H9 (cell line): Measurements from ENCODE around the gene ACSL6. TPM values are rescaled to one million over a fixed set of nuclear protein-coding genes. Genes with fewer than 3 reads are reported as not detected.
A peak's percentile ranks its signal among the peaks of the same experiment; 100 is the strongest.

Experiments used
- DNase-seq: peaks from one replicate; pipeline ENCODE4 v3.0.0-alpha.2; 2017
- H2AFZ ChIP-seq: one replicate; pipeline ENCODE4 v1.6.1; 2013; ENCODE audit warnings: mild to moderate bottlenecking, low read length, control low read depth, moderate library complexity
- H2AK5ac ChIP-seq: 2 replicates; pipeline ENCODE4 v1.6.1; 2013; ENCODE audit warnings: low read length, control low read depth, mixed read lengths; ENCODE audit not compliant: insufficient read length
- H2BK120ac ChIP-seq: one replicate; pipeline ENCODE4 v1.6.1; 2013; ENCODE audit warnings: low read depth, mild to moderate bottlenecking, low read length, control low read depth, inconsistent platforms; ENCODE audit not compliant: poor library complexity, severe bottlenecking
- H2BK12ac ChIP-seq: 2 replicates; pipeline ENCODE4 v1.6.1; 2013; ENCODE audit warnings: low read length, control low read depth, mixed read lengths, low read depth; ENCODE audit not compliant: insufficient read length
- H2BK15ac ChIP-seq: 2 replicates; pipeline ENCODE4 v1.6.1; 2013; ENCODE audit warnings: low read depth, low read length, control low read depth
- H2BK20ac ChIP-seq: one replicate; pipeline ENCODE4 v1.6.1; 2013; ENCODE audit warnings: low read depth, mild to moderate bottlenecking, low read length, control low read depth, inconsistent platforms; ENCODE audit not compliant: poor library complexity, severe bottlenecking
- H2BK5ac ChIP-seq: 2 replicates; pipeline ENCODE4 v1.6.1; 2013; ENCODE audit warnings: low read length, control low read depth, mixed read lengths; ENCODE audit not compliant: insufficient read length
- H3K14ac ChIP-seq: 2 replicates; pipeline ENCODE4 v1.6.1; 2013; ENCODE audit warnings: low read length, control low read depth; ENCODE audit not compliant: insufficient read depth
- H3K18ac ChIP-seq: 2 replicates; pipeline ENCODE4 v1.6.1; 2013; ENCODE audit warnings: low read depth, mild to moderate bottlenecking, mixed read lengths, low read length, control low read depth; ENCODE audit not compliant: insufficient read length
- H3K23ac ChIP-seq: 2 replicates; pipeline ENCODE4 v1.6.1; 2013; ENCODE audit warnings: low read length, control low read depth, mixed read lengths, low read depth; ENCODE audit not compliant: insufficient read length
- H3K23me2 ChIP-seq: 2 replicates; pipeline ENCODE4 v1.6.1; 2013; ENCODE audit warnings: low read depth, mild to moderate bottlenecking, mixed read lengths, low read length, control low read depth; ENCODE audit not compliant: insufficient read length, poor library complexity, severe bottlenecking
- H3K27ac ChIP-seq: 2 replicates; pipeline ENCODE4 v1.5.1; 2013; ENCODE audit warnings: low read length, control low read depth, mixed read lengths, low read depth; ENCODE audit not compliant: insufficient read length
- H3K27me3 ChIP-seq: 2 replicates; pipeline ENCODE4 v1.6.1; 2013; ENCODE audit warnings: low read length, control low read depth, inconsistent platforms; ENCODE audit not compliant: insufficient read depth
- H3K4ac ChIP-seq: 2 replicates; pipeline ENCODE4 v1.6.1; 2013; ENCODE audit warnings: low read depth, mild to moderate bottlenecking, control low read depth, inconsistent platforms, low read length, moderate library complexity
- H3K4me1 ChIP-seq: 2 replicates; pipeline ENCODE4 v1.6.1; 2013; ENCODE audit warnings: low read length, control low read depth, inconsistent platforms; ENCODE audit not compliant: insufficient read depth
- H3K4me2 ChIP-seq: 2 replicates; pipeline ENCODE4 v1.6.1; 2013; ENCODE audit warnings: low read length, control low read depth, mixed read lengths; ENCODE audit not compliant: insufficient read length, insufficient read depth
- H3K56ac ChIP-seq: 2 replicates; pipeline ENCODE4 v1.6.1; 2013; ENCODE audit warnings: low read depth, mild to moderate bottlenecking, mixed read lengths, low read length, control low read depth; ENCODE audit not compliant: insufficient read length
- H3K79me1 ChIP-seq: 2 replicates; pipeline ENCODE4 v1.6.1; 2013; ENCODE audit warnings: low read depth, mild to moderate bottlenecking, moderate library complexity, low read length, control low read depth, inconsistent platforms; ENCODE audit not compliant: insufficient read depth, poor library complexity, severe bottlenecking
- H3K79me2 ChIP-seq: 2 replicates; pipeline ENCODE4 v1.6.1; 2013; ENCODE audit warnings: low read length, control low read depth, inconsistent platforms; ENCODE audit not compliant: insufficient read depth
- H3K9ac ChIP-seq: 2 replicates; pipeline ENCODE4 v1.6.1; 2013; ENCODE audit warnings: low read length, control low read depth, mixed read lengths; ENCODE audit not compliant: insufficient read length; ENCODE audit errors: extremely low read depth
- H3K9me3 ChIP-seq: one replicate; pipeline ENCODE4 v1.6.1; 2013; ENCODE audit warnings: low read depth, low read length, inconsistent platforms; ENCODE audit not compliant: control insufficient read depth
- H3T11ph ChIP-seq: one replicate; pipeline ENCODE4 v1.6.1; 2013; ENCODE audit warnings: mild to moderate bottlenecking, low read length, control low read depth, inconsistent platforms
- H4K20me1 ChIP-seq: one replicate; pipeline ENCODE4 v1.6.1; 2013; ENCODE audit not compliant: control insufficient read depth, insufficient read length, insufficient read depth
- H4K5ac ChIP-seq: 2 replicates; pipeline ENCODE4 v1.6.1; 2013; ENCODE audit warnings: low read depth, mild to moderate bottlenecking, mixed read lengths, low read length, control low read depth; ENCODE audit not compliant: insufficient read length
- H4K8ac ChIP-seq: replicated peaks from 2 replicates; pipeline ENCODE4 v1.6.1; 2013; ENCODE audit warnings: low read length, control low read depth, mixed read lengths, low read depth; ENCODE audit not compliant: insufficient read length
- H4K91ac ChIP-seq: 2 replicates; pipeline ENCODE4 v1.6.1; 2013; ENCODE audit warnings: low read depth, mild to moderate bottlenecking, moderate library complexity, mixed read lengths, low read length, control low read depth; ENCODE audit not compliant: insufficient read length
- H3K27ac Mint-ChIP-seq, 3 experiments: 2 replicates in 2 of 3; 3 replicates in 1 of 3; pipeline ENCODE4 v1.8.0; 2020 to 2021; ENCODE audit warnings: mixed read lengths in 3 of 3, mild to moderate bottlenecking in 1 of 3, moderate library complexity in 1 of 3
- H3K27me3 Mint-ChIP-seq: 2 replicates; pipeline ENCODE4 v1.8.0; 2021; ENCODE audit warnings: low read depth, mild to moderate bottlenecking, moderate library complexity, mixed read lengths
- H3K36me3 Mint-ChIP-seq, 3 experiments: 2 replicates in 2 of 3; 3 replicates in 1 of 3; pipeline ENCODE4 v1.8.0; 2020 to 2021; ENCODE audit warnings: low read depth in 3 of 3, mixed read lengths in 3 of 3; ENCODE audit not compliant: insufficient read depth in 1 of 3
- H3K4me1 Mint-ChIP-seq, 2 experiments: 2 replicates each; pipeline ENCODE4 v1.8.0; 2020; ENCODE audit warnings: mixed read lengths in 2 of 2
- H3K4me3 Mint-ChIP-seq, 2 experiments: 2 replicates in 1 of 2; 3 replicates in 1 of 2; pipeline ENCODE4 v1.8.0; 2020 to 2021; ENCODE audit warnings: mild to moderate bottlenecking in 2 of 2, mixed read lengths in 2 of 2, moderate library complexity in 1 of 2
- H3K9me3 Mint-ChIP-seq, 2 experiments: 2 replicates in 1 of 2; 3 replicates in 1 of 2; pipeline ENCODE4 v1.8.0; 2020; ENCODE audit warnings: mild to moderate bottlenecking in 2 of 2, mixed read lengths in 2 of 2, moderate library complexity in 1 of 2
- WGBS: extraction: QIAGEN DNeasy Blood & Tissue Kit; methylation state at CpG from one replicate; pipeline ENCODE4 v1.1.7; 2013; ENCODE audit warnings: missing lambda C conversion rate, low lambda C conversion rate, mixed read lengths; ENCODE audit not compliant: insufficient read length; ENCODE audit errors: extremely low coverage; 5-methylcytosine and 5-hydroxymethylcytosine counted together
- total RNA-seq: library from RNA; stranded (reverse); gene quantifications from 2 replicates; pipeline ENCODE4 v1.2.1, GENCODE V29; 2021
- TF ChIP-seq, protein P1 (sequence below): fragments of 200-600 bp; sonication (generic); conservative IDR thresholded peaks from 3 replicates; pipeline ENCODE4 v1.8.0; 2021; ENCODE audit warnings: antibody characterized with exemption, mild to moderate bottlenecking

ACSL6 gene
- total RNA-seq, 1 experiment from 2014 or later: 1.6 TPM

DNA sequence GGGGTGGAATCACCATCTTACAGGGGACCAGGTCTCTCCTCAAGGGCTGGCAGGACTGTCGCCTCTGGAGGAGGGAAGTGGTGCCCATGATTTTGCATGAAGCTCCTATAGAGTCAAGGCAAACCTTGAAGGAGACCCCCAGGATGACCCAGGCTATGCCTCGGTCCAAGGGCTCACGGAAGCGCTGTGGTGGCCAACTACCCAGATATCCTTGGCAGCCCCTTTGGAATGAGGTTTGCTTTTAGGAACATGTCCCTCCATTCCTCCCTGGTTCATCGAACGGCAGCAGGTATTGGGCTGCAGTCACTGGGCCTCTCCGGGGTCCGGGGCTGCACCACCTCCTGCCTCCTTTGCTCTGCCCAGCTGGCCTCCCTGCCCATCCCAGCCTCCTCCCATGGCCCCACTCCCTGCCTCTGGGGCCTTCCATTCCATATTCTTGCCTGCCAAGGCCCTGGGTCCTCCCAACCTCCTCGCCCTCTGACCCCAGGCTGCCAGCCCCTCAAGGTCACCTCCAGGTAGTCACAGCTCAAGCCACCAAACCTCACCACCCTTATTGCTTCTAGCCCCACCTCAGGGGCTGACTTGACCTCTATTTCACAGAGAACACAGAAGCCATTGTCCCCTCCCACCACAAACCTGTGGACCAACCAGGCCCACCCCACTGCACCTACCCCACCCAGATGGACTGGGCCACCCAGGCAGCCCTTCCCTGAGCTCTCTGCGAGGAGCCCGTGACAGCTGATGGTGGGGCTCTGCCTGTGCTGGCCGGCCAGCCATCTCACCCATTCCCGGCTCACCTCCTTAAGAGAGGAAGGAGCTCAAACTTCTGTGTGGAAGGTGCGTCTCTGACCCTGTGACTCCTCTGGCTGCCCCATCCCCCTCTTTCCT lies 45.4 kb upstream of the ACSL6 start:
- H3K36me3 Mint-ChIP-seq: no peaks in the 10 kb centered on the region
- DNase-seq: peak; percentile 11
- H2BK15ac ChIP-seq: no peak overlapping the region
- H3K14ac ChIP-seq: no peak overlapping the region; the same call in 1 of the 2 replicates
- no peak overlapping the region for H3K18ac ChIP-seq
- H3K4me1 Mint-ChIP-seq: peaks cover 5 to 14% of the 10 kb centered on the region in 2 experiments; a peak in 2 of 4 replicates
- H3K23ac ChIP-seq: no peak overlapping the region
- H3K56ac ChIP-seq: no peak overlapping the region
- H4K8ac ChIP-seq: no peak overlapping the region
- H3K23me2 ChIP-seq: no peaks in the 10 kb centered on the region
- no peaks in the 10 kb centered on the region for H3K4me1 ChIP-seq
- no peak overlapping the region for H2AK5ac ChIP-seq
- H3K27me3 Mint-ChIP-seq: peaks cover 3% of the 10 kb centered on the region
- no peaks in the 10 kb centered on the region for H4K20me1 ChIP-seq
- no peak overlapping the region for H2AFZ ChIP-seq
- H3K9me3 ChIP-seq: no peaks in the 10 kb centered on the region
- H3K9ac ChIP-seq: no peak overlapping the region
- H2BK20ac ChIP-seq: no peak overlapping the region
- no peak overlapping the region for H2BK12ac ChIP-seq
- H3K4me3 Mint-ChIP-seq: no peak overlapping the region
- H3T11ph ChIP-seq: no peak overlapping the region
- no peak overlapping the region for H3K4ac ChIP-seq
- WGBS: no CpG with 5 or more reads among the region's 14 CpGs
- no peak overlapping the region for H4K91ac ChIP-seq
- TF ChIP-seq, protein P1, sequence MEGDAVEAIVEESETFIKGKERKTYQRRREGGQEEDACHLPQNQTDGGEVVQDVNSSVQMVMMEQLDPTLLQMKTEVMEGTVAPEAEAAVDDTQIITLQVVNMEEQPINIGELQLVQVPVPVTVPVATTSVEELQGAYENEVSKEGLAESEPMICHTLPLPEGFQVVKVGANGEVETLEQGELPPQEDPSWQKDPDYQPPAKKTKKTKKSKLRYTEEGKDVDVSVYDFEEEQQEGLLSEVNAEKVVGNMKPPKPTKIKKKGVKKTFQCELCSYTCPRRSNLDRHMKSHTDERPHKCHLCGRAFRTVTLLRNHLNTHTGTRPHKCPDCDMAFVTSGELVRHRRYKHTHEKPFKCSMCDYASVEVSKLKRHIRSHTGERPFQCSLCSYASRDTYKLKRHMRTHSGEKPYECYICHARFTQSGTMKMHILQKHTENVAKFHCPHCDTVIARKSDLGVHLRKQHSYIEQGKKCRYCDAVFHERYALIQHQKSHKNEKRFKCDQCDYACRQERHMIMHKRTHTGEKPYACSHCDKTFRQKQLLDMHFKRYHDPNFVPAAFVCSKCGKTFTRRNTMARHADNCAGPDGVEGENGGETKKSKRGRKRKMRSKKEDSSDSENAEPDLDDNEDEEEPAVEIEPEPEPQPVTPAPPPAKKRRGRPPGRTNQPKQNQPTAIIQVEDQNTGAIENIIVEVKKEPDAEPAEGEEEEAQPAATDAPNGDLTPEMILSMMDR: no peak
- H3K27me3 ChIP-seq: no peaks in the 10 kb centered on the region
- H3K4me2 ChIP-seq: no peak overlapping the region
- H3K79me1 ChIP-seq: no peaks in the 10 kb centered on the region
- H3K79me2 ChIP-seq: no peaks in the 10 kb centered on the region
- no peak overlapping the region for H4K5ac ChIP-seq
- no peak overlapping the region; a peak in 1 of 7 replicates for H3K27ac Mint-ChIP-seq
- H2BK5ac ChIP-seq: no peak overlapping the region
- no peak overlapping the region for H3K27ac ChIP-seq
- H3K9me3 Mint-ChIP-seq: no peaks in the 10 kb centered on the region
- no peak overlapping the region for H2BK120ac ChIP-seq
